Kidney (tissue), 14 donors: Measurements from ENCODE around the gene KLK11. TPM values are rescaled to one million over a fixed set of nuclear protein-coding genes. Genes with fewer than 3 reads are reported as not detected.

Source experiments
- DNase-seq, 5 donors: peaks; one replicate each; pipeline ENCODE4 v3.0.0-alpha.2; 2013 to 2020
- FAIRE-seq: peaks from 2 replicates; lab custom pipeline; 2012; peaks lifted over from hg19 to GRCh38; lab: Jason Lieb, UNC
- H3K27ac ChIP-seq, 2 donors: one replicate each; pipeline ENCODE4 v1.7.0; 2013; ENCODE audit warnings: low read depth in 2 of 2, low read length in 2 of 2, inconsistent platforms in 1 of 2
- H3K27me3 ChIP-seq: one replicate; pipeline ENCODE4 v1.7.1; 2013; ENCODE audit warnings: low read length, inconsistent platforms; ENCODE audit not compliant: control insufficient read depth, insufficient read depth
- H3K36me3 ChIP-seq, 3 donors: one replicate each; pipeline versions ENCODE4 v1.7.0 to v1.7.1; 2013; ENCODE audit warnings: low read length in 3 of 3, control low read depth in 1 of 3, inconsistent platforms in 1 of 3; ENCODE audit not compliant: insufficient read depth in 3 of 3, control insufficient read depth in 2 of 3
- H3K4me1 ChIP-seq, 3 donors: one replicate each; pipeline versions ENCODE4 v1.7.0 to v1.7.1; 2013; ENCODE audit warnings: low read length in 3 of 3, inconsistent platforms in 1 of 3, low read depth in 1 of 3; ENCODE audit not compliant: control insufficient read depth in 2 of 3, insufficient read depth in 2 of 3
- H3K4me3 ChIP-seq, 3 donors: one replicate each; pipeline versions ENCODE4 v1.7.0 to v1.8.1; 2013; ENCODE audit warnings: low read length in 3 of 3, control low read depth in 1 of 3, inconsistent platforms in 1 of 3
- H3K9ac ChIP-seq, 3 donors: one replicate each; pipeline versions ENCODE4 v1.7.0 to v1.7.1; 2013; ENCODE audit warnings: low read length in 3 of 3, control low read depth in 1 of 3, inconsistent platforms in 1 of 3
- H3K9me3 ChIP-seq, 3 donors: one replicate each; pipeline versions ENCODE4 v1.7.0 to v1.7.1; 2013; ENCODE audit warnings: low read length in 3 of 3, control low read depth in 1 of 3, inconsistent platforms in 1 of 3; ENCODE audit not compliant: control insufficient read depth in 2 of 3, insufficient read depth in 1 of 3
- CTCF ChIP-seq: IDR thresholded peaks from 3 replicates; pipeline ENCODE4 v1.5.1; 2012; ENCODE audit warnings: mild to moderate bottlenecking, moderate library complexity, borderline replicate concordance; ENCODE audit not compliant: insufficient read depth; ENCODE audit errors: extremely low read depth
- intact Hi-C: fragments of 100-400 bp; cut with DNase I; formaldehyde crosslinking; loops from one replicate; pipeline ENCODE4 v1.11.1; 2022
- polyA plus RNA-seq: library from polyadenylated mRNA; stranded (reverse); fragments of 350-450 nt; fragmentation: Illumina TruSeq; extraction: RNeasy Lipid Tissue Mini Kit (QIAGEN cat#74804); gene quantifications from one replicate; pipeline ENCODE4 v1.2.3, GENCODE V29; 2014; ENCODE audit warnings: low read depth, low replicate concordance; ENCODE audit not compliant: insufficient read depth
- total RNA-seq: library from RNA; stranded (reverse); fragmentation: NEBNext Ultra II Directional; extraction: Animal tissue kit (Norgen Biotek cat#: 25700); gene quantifications from one replicate; pipeline ENCODE4 v1.2.1, GENCODE V29; 2021
- donor health status: control.
- donor health status: control.
- donor health status: control.
- donor health status: control.
- donor health status: control.
- donor health status: DM: yes; HTN: yes; CAD: no.
- donor health status: Normal renal cell carcinoma (clear cell type).

Gene KLK11
- total and polyA plus RNA-seq, 2 donors from 2014 or later = 0.47 TPM; not detected in 1

GRCh38 chr19:51018745-51019543 lies 7.5 kb downstream of the KLK11 start:
- no peaks in the 10 kb centered on the region for H3K36me3 ChIP-seq
- no peaks in the 10 kb centered on the region for H3K9me3 ChIP-seq
- TF ChIP-seq CTCF = no peak
- intact Hi-C loops = no loop called here
- H3K9ac ChIP-seq = no peak overlapping the region
- H3K4me1 ChIP-seq = no peaks in the 10 kb centered on the region
- no peak for FAIRE-seq
- no peak overlapping the region for H3K27ac ChIP-seq
- peaks cover 8% of the 10 kb centered on the region for H3K27me3 ChIP-seq
- H3K4me3 ChIP-seq = no peak overlapping the region
- peak in 3 of 5 donors; percentile 19 to 50 (median 33) for DNase-seq

GRCh38 chr19:51016798-51017683 lies 9.4 kb downstream of the KLK11 start:
- Histone ChIP-seq H3K4me3 (no peak overlapping the region), H3K36me3 (no peaks in the 10 kb centered on the region), H3K4me1 (no peaks in the 10 kb centered on the region), H3K9ac (no peak overlapping the region), H3K27ac (no peak overlapping the region), H3K9me3 (no peaks in the 10 kb centered on the region), H3K27me3 (peaks cover 8% of the 10 kb centered on the region)
- FAIRE-seq = no peak
- peak in 4 of 5 donors; percentile 82 to 85 (median 84) for DNase-seq
- TF ChIP-seq CTCF = peak; percentile 17
- intact Hi-C loops = no loop called here

- peaks cover 8% of the 10 kb centered on the region for H3K27me3 ChIP-seq
- DNase-seq (no peak), FAIRE-seq (no peak)
- H3K9ac ChIP-seq = no peak overlapping the region
- no peaks in the 10 kb centered on the region for H3K4me1 ChIP-seq
- no peaks in the 10 kb centered on the region for H3K9me3 ChIP-seq
- intact Hi-C loops = no loop called here
- no peaks in the 10 kb centered on the region for H3K36me3 ChIP-seq
- no peak overlapping the region for H3K4me3 ChIP-seq
- H3K27ac ChIP-seq = no peak overlapping the region
- TF ChIP-seq CTCF = no peak
Measured at GRCh38 chr19:51015691-51016267, 10.6 kb downstream of the KLK11 start.
